ENCODE results near the gene CIAO2A.
A peak's percentile ranks its signal among the peaks of the same experiment; 100 is the strongest.
"Not testable (repeated sequence)": the region's sequence is repeated elsewhere in the genome, so short reads cannot be mapped to it uniquely, and the experiment has no call there.

Gene CIAO2A

DNA sequence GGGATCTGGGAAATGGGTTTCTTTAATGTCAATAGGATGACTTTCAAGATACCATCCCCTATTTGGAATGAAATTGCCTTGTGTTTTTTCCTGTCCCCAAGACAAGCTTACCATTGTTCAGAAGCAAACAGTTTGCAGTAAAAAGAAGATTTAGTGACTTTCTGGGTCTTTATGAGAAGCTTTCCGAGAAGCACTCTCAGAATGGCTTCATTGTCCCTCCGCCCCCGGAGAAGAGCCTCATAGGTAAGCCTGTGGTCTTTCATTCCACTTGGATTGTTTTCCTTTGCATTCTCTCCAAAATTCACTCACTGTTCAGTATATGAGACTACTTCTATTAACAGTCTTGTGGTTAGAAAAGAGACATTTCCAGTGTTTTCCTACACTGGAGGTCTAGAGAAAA, 32.3 kb upstream of the CIAO2A start:
- no peak overlapping the region for H3K4me3 ChIP-seq (ENCODE audit: low read depth, low read length)
- no peak for DNase-seq (ENCODE audit: low read depth)
- TF ChIP-seq, protein P1, sequence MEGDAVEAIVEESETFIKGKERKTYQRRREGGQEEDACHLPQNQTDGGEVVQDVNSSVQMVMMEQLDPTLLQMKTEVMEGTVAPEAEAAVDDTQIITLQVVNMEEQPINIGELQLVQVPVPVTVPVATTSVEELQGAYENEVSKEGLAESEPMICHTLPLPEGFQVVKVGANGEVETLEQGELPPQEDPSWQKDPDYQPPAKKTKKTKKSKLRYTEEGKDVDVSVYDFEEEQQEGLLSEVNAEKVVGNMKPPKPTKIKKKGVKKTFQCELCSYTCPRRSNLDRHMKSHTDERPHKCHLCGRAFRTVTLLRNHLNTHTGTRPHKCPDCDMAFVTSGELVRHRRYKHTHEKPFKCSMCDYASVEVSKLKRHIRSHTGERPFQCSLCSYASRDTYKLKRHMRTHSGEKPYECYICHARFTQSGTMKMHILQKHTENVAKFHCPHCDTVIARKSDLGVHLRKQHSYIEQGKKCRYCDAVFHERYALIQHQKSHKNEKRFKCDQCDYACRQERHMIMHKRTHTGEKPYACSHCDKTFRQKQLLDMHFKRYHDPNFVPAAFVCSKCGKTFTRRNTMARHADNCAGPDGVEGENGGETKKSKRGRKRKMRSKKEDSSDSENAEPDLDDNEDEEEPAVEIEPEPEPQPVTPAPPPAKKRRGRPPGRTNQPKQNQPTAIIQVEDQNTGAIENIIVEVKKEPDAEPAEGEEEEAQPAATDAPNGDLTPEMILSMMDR (IDR thresholded peaks at IDR 0.05; ENCODE audit: insufficient read depth, low read depth, low read length, missing control alignments): no peak

DNA sequence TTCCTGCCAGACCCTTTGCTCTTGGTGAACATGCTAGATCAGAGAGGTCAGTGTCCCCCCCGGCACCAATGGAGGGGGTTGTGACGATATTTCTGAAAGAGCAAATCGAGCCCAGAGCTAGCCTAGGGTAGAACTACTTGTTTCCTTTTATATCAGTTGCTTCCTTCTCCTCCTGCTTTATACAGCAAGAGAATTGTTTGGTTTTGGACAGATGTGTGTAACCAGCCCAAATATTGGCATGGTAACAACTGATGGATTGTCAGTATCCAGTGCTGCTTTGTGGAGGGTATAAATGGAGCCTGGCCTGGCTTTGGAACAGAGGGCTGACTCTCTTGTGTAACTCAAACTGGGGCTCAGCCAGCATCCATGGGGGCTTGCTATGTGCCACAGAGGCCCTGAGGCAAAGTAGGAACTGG, 29.3 kb upstream of the CIAO2A start:
- no peak overlapping the region for H3K4me3 ChIP-seq (ENCODE audit: low read depth, low read length)
- no peak for DNase-seq (ENCODE audit: low read depth)
- TF ChIP-seq, protein P1 (IDR thresholded peaks at IDR 0.05; ENCODE audit: insufficient read depth, low read depth, low read length, missing control alignments): no peak

DNA sequence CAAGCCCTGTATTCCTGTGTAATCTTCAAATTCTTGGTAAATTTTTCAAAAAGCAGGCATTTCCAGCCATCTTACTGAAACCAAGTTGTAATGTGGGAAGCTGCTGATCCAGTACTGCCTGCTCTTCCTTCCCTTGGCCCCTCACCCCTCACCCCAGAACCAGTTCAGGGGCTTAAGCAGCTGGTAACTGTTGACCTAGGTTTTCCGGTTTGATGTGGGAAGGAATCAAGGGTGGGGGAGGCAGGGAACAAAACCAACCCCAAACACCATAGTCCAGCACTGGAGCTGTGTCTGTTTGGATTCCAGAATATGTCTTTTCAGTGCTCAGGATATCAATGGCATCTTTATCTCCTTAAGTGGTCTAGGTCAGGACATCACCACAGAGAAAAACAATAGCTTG, 28.8 kb upstream of the CIAO2A start:
- no peak overlapping the region for H3K4me3 ChIP-seq (ENCODE audit: low read depth, low read length)
- TF ChIP-seq, protein P1 (IDR thresholded peaks at IDR 0.05; ENCODE audit: insufficient read depth, low read depth, low read length, missing control alignments): no peak
- DNase-seq (ENCODE audit: low read depth): no peak

DNA sequence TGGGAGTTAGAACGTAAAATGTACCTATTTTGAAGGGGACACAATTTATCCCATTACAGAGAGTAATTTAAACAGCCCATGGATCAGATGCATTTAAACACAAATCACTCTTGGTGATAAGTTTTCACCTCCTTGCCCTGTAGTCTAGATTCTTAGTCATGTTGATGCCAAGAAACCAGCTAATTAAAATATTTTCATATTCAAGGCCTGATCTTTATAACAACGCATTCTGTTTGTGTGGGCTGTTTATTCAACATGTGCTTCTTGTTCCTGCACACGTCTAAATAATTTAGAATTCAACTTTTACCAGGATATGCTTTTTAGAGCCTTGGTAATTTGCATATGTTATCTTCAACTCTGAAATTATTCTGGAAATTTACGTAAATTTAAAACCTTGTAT, 28.0 kb upstream of the CIAO2A start:
- no peak for DNase-seq (ENCODE audit: low read depth)
- no peak overlapping the region for H3K4me3 ChIP-seq (ENCODE audit: low read depth, low read length)
- TF ChIP-seq, protein P1 (IDR thresholded peaks at IDR 0.05; ENCODE audit: insufficient read depth, low read depth, low read length, missing control alignments): no peak

DNA sequence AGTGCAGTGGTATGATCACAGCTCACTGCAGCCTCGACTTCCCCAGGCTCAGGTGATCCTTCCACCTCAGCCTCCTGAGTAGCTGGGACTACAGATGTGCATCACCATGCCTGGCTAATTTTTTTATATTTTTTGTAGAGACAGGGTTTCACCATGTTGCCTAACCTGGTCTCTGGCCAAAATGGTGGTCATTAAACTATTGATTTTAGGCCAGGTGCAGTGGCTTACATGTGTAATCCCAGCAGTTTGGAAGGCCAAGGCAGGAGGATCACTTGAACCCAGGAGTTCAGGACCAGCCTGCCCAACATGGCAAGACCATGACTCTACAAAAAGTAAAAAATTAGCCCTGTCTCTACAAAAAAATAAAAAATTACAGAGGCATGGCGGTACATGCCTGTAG, 26.7 kb upstream of the CIAO2A start:
- not testable (repeated sequence) for DNase-seq (ENCODE audit: low read depth); H3K4me3 ChIP-seq (ENCODE audit: low read depth, low read length)

DNA sequence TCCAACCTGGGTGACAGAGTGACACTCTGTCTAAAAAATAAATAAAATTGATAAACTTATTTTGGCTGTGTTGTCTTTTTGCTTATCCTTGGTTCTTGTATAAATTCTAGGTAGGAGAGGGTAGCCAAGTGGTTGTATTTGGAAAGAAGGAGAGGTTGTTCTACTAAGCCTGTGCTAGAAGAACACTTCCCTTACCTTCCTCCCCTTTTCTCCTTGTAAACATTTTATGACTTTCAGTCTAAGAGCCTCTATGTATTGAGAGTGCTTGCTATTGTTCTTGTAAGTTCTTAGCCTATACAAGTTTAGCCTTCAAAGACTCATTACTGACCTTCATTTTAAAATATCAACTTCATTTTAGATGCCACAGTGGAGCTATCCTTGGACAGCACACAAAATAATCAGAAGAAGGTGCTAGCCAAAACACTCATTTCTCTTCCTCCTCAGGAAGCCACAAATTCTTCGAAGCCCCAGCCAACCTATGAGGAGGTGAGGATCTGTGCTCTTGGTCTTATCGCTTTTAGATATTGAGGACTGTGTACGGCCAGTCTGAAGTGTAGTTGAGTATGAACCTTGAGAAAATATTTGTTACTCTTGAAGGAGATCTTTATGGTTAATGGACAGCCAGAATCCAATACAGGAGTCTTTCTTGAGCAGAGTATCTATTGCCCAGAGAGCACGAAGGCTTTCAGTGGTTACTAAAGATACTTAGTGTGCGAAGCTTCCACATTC, 24.3 kb upstream of the CIAO2A start:
- DNase-seq (ENCODE audit: low read depth): no peak
- TF ChIP-seq, protein P1 (IDR thresholded peaks at IDR 0.05; ENCODE audit: insufficient read depth, low read depth, low read length, missing control alignments): no peak
- no peak overlapping the region for H3K4me3 ChIP-seq (ENCODE audit: low read depth, low read length)

DNA sequence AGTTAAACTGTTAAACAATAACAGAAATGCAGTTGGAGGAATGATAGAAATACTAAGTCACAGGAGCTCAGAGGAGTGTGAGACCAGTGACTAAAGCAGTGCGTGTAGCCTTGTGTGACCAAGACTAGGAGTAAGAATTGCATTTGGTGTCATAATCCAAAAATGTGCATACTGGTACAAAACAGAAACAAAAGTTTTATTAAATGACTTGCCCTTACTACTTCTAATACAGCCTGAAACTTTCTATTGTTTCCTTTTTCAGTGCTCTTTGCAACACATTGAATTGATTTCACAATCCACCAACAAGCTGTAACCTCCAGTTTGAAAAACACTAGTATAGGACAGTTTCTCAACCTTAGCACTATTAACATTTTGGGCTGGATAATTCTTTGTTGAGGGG, 19.3 kb upstream of the CIAO2A start:
- TF ChIP-seq, protein P1 (IDR thresholded peaks at IDR 0.05; ENCODE audit: insufficient read depth, low read depth, low read length, missing control alignments): no peak
- H3K4me3 ChIP-seq (ENCODE audit: low read depth, low read length): no peak overlapping the region
- DNase-seq (ENCODE audit: low read depth): peak; percentile 57

All from GM12865 (cell line).